Urinary bladder (tissue), 4 donors: Measurements from ENCODE around the gene BIK. TPM values are rescaled to one million over a fixed set of nuclear protein-coding genes. Genes with fewer than 3 reads are reported as not detected.

Experiments used
- DNase-seq: peaks from one replicate; pipeline ENCODE4 v3.0.0-alpha.2; 2015; ENCODE audit errors: extremely low spot score
- H3K27ac ChIP-seq: one replicate; pipeline ENCODE4 v1.5.1; 2013; ENCODE audit warnings: low read depth, mild to moderate bottlenecking, moderate library complexity
- H3K36me3 ChIP-seq: one replicate; pipeline ENCODE4 v1.6.1; 2013; ENCODE audit warnings: mild to moderate bottlenecking, moderate library complexity; ENCODE audit not compliant: insufficient read depth
- H3K4me1 ChIP-seq: one replicate; pipeline ENCODE4 v1.6.1; 2013; ENCODE audit warnings: mild to moderate bottlenecking, moderate library complexity; ENCODE audit not compliant: insufficient read depth
- H3K4me3 ChIP-seq: one replicate; pipeline ENCODE4 v1.5.1; 2013; ENCODE audit warnings: low read depth, low read length
- WGBS: extraction: QIAGEN DNeasy Blood & Tissue Kit; methylation state at CpG from one replicate; pipeline ENCODE4 v1.1.7; 2013; 5-methylcytosine and 5-hydroxymethylcytosine counted together
- polyA plus RNA-seq: library from polyadenylated mRNA; stranded (reverse); fragments of 200-250 nt; gene quantifications from one replicate; pipeline ENCODE4 v1.2.3, GENCODE V29; 2013
- total RNA-seq: library from RNA; depleted of rRNA; stranded (reverse); fragments of >200 nt; gene quantifications from one replicate; pipeline ENCODE4 v1.2.3, GENCODE V29; 2014
- donor health status: healthy with polysubstance abuse.
- donor health status: healthy.

Gene BIK
- total and polyA plus RNA-seq, 2 donors, result 0.79 to 2.5 TPM

- H3K27ac ChIP-seq, result no peak overlapping the region
- H3K4me3 ChIP-seq, result no peak overlapping the region
- WGBS, result 91% methylated on average over 23 of the region's 23 CpGs
- DNase-seq, result no peak
- no peaks in the 10 kb centered on the region for H3K4me1 ChIP-seq
- no peaks in the 10 kb centered on the region for H3K36me3 ChIP-seq
Measured at GRCh38 chr22:43166132-43166930, 55.8 kb downstream of the BIK start.

- DNase-seq, result no peak
- Histone ChIP-seq H3K4me3 (no peak overlapping the region), H3K27ac (no peak overlapping the region), H3K4me1 (no peaks in the 10 kb centered on the region), H3K36me3 (no peaks in the 10 kb centered on the region)
- 92% methylated on average over 19 of the region's 19 CpGs for WGBS
Measured at GRCh38 chr22:43167001-43167589, 56.5 kb downstream of the BIK start.

- no peak overlapping the region for H3K4me3 ChIP-seq
- no peaks in the 10 kb centered on the region for H3K36me3 ChIP-seq
- WGBS, result 84% methylated on average over 25 of the region's 25 CpGs
- no peak for DNase-seq
- no peak overlapping the region for H3K27ac ChIP-seq
- no peaks in the 10 kb centered on the region for H3K4me1 ChIP-seq
Measured at GRCh38 chr22:43168471-43169309, 58.1 kb downstream of the BIK start.

- DNase-seq, result no peak
- Histone ChIP-seq H3K27ac (no peak overlapping the region), H3K4me3 (no peak overlapping the region), H3K4me1 (no peaks in the 10 kb centered on the region), H3K36me3 (no peaks in the 10 kb centered on the region)
- WGBS, result 94% methylated on average over 23 of the region's 23 CpGs
Measured at GRCh38 chr22:43169310-43170130, 59.0 kb downstream of the BIK start.

GRCh38 chr22:43170131-43170480 lies 59.6 kb downstream of the BIK start:
- H3K27ac ChIP-seq, result no peak overlapping the region
- no peaks in the 10 kb centered on the region for H3K4me1 ChIP-seq
- no peaks in the 10 kb centered on the region for H3K36me3 ChIP-seq
- no peak overlapping the region for H3K4me3 ChIP-seq
- WGBS, result 93% methylated on average over 9 of the region's 9 CpGs
- DNase-seq, result no peak

- no peak for DNase-seq
- Histone ChIP-seq H3K27ac (no peak overlapping the region), H3K4me3 (no peak overlapping the region), H3K36me3 (no peaks in the 10 kb centered on the region), H3K4me1 (no peaks in the 10 kb centered on the region)
- WGBS, result 84% methylated on average over 14 of the region's 14 CpGs
Measured at GRCh38 chr22:43171019-43171491, 60.5 kb downstream of the BIK start.

- no peaks in the 10 kb centered on the region for H3K4me1 ChIP-seq
- H3K4me3 ChIP-seq, result no peak overlapping the region
- no peak for DNase-seq
- 88% methylated on average over 12 of the region's 12 CpGs for WGBS
- H3K36me3 ChIP-seq, result no peaks in the 10 kb centered on the region
- no peak overlapping the region for H3K27ac ChIP-seq
Measured at GRCh38 chr22:43171607-43172006, 61.1 kb downstream of the BIK start.

- Histone ChIP-seq H3K36me3 (no peaks in the 10 kb centered on the region), H3K4me3 (no peak overlapping the region), H3K4me1 (no peaks in the 10 kb centered on the region), H3K27ac (no peak overlapping the region)
- 97% methylated on average over 19 of the region's 19 CpGs for WGBS
- DNase-seq, result no peak
Measured at GRCh38 chr22:43172191-43172590, 61.6 kb downstream of the BIK start.

- Histone ChIP-seq H3K36me3 (no peaks in the 10 kb centered on the region), H3K4me3 (no peak overlapping the region), H3K4me1 (no peaks in the 10 kb centered on the region), H3K27ac (no peak overlapping the region)
- 89% methylated on average over 9 of the region's 9 CpGs for WGBS
- no peak for DNase-seq
Measured at GRCh38 chr22:43173566-43173965, 63.0 kb downstream of the BIK start.

GRCh38 chr22:43173976-43174720 lies 63.6 kb downstream of the BIK start:
- WGBS, result 92% methylated on average over 39 of the region's 39 CpGs
- Histone ChIP-seq H3K4me1 (no peaks in the 10 kb centered on the region), H3K27ac (no peak overlapping the region), H3K36me3 (no peaks in the 10 kb centered on the region), H3K4me3 (no peak overlapping the region)
- DNase-seq, result no peak

- WGBS, result 88% methylated on average over 9 of the region's 9 CpGs
- DNase-seq, result no peak
- Histone ChIP-seq H3K4me1 (no peaks in the 10 kb centered on the region), H3K36me3 (no peaks in the 10 kb centered on the region), H3K27ac (no peak overlapping the region), H3K4me3 (no peak overlapping the region)
Measured at GRCh38 chr22:43174941-43175531, 64.5 kb downstream of the BIK start.

- Histone ChIP-seq H3K36me3 (peaks cover 3% of the 10 kb centered on the region), H3K27ac (no peak overlapping the region), H3K4me1 (no peaks in the 10 kb centered on the region), H3K4me3 (no peak overlapping the region)
- no peak for DNase-seq
- WGBS, result 88% methylated on average over 15 of the region's 15 CpGs
Measured at GRCh38 chr22:43176090-43176489, 65.5 kb downstream of the BIK start.
